H1 (cell line): ENCODE measurements around the gene LAYN. TPM values are rescaled to one million over a fixed set of nuclear protein-coding genes. Genes with fewer than 3 reads are reported as not detected.

Source experiments
- ASH2L ChIP-seq: fragments of 200-600, 300-600 bp; sonication (generic); IDR thresholded peaks from one replicate; pipeline ENCODE4 v1.7.1; 2017; ENCODE audit warnings: low read length
- BCL11A ChIP-seq, 2 experiments: IDR thresholded peaks; one replicate each; pipeline ENCODE4 v1.6.1; 2011; ENCODE audit warnings: low read depth in 2 of 2, low read length in 2 of 2, mild to moderate bottlenecking in 2 of 2
- CHD1 ChIP-seq: IDR thresholded peaks from 2 replicates; pipeline ENCODE4 v1.6.1; 2012; ENCODE audit warnings: low read depth, low read length, improper control_type of control experiment
- E2F6 ChIP-seq: IDR thresholded peaks from 2 replicates; pipeline ENCODE4 v1.6.1; 2012; ENCODE audit warnings: inconsistent platforms
- EP300 ChIP-seq, 2 experiments: IDR thresholded peaks; 1 replicate in 1 of 2; 2 replicates in 1 of 2; pipeline ENCODE4 v1.6.1; 2011 to 2012; ENCODE audit warnings: low read depth in 2 of 2, low read length in 2 of 2, mild to moderate bottlenecking in 2 of 2, borderline replicate concordance in 1 of 2, inconsistent platforms in 1 of 2, moderate library complexity in 1 of 2
- EZH2 ChIP-seq: fragments of 200-600 bp; sonication (generic); IDR thresholded peaks from 2 replicates; pipeline ENCODE4 v1.7.1; 2012; ENCODE audit warnings: low read depth, mild to moderate bottlenecking, moderate library complexity, low read length, inconsistent platforms; ENCODE audit not compliant: severe bottlenecking
- KDM1A ChIP-seq: fragments of 200-600, 300-600 bp; sonication (generic); IDR thresholded peaks from 2 replicates; pipeline ENCODE4 v1.7.1; 2016; ENCODE audit warnings: mild to moderate bottlenecking, low read length, borderline replicate concordance
- KDM4A ChIP-seq: IDR thresholded peaks from one replicate; pipeline ENCODE4 v1.7.1; 2012; ENCODE audit warnings: low read depth, mild to moderate bottlenecking, moderate library complexity, low read length, inconsistent platforms; ENCODE audit not compliant: severe bottlenecking
- POLR2A ChIP-seq, 2 experiments: IDR thresholded peaks; 1 replicate in 1 of 2; 2 replicates in 1 of 2; pipeline ENCODE4 v1.6.1; 2011; ENCODE audit warnings: low read depth in 2 of 2, low read length in 2 of 2, mild to moderate bottlenecking in 2 of 2; ENCODE audit errors: control extremely low read depth in 1 of 2
- RAD21 ChIP-seq, 2 experiments: IDR thresholded peaks in 1 of 2; conservative IDR thresholded peaks in 1 of 2; 2 replicates each; pipeline ENCODE4 v1.6.1; 2011; ENCODE audit warnings: low read depth in 2 of 2, low read length in 2 of 2, improper control_type of control experiment in 1 of 2, inconsistent platforms in 1 of 2, mild to moderate bottlenecking in 1 of 2, moderate library complexity in 1 of 2
- SIN3A ChIP-seq, 2 experiments: IDR thresholded peaks in 1 of 2; conservative IDR thresholded peaks in 1 of 2; 2 replicates each; pipeline ENCODE4 v1.6.1; 2011 to 2012; ENCODE audit warnings: low read length in 2 of 2, improper control_type of control experiment in 1 of 2, low read depth in 1 of 2, mild to moderate bottlenecking in 1 of 2
- SP1 ChIP-seq: IDR thresholded peaks from 2 replicates; pipeline ENCODE4 v1.6.1; 2011; ENCODE audit warnings: low read depth, low read length
- SP4 ChIP-seq: IDR thresholded peaks from 2 replicates; pipeline ENCODE4 v1.6.1; 2012; ENCODE audit warnings: low read length, inconsistent platforms
- SRF ChIP-seq: IDR thresholded peaks from 2 replicates; pipeline ENCODE4 v1.6.1; 2011; ENCODE audit warnings: mild to moderate bottlenecking, low read depth, low read length, moderate library complexity
- TAF7 ChIP-seq: optimal IDR thresholded peaks from 2 replicates; pipeline ENCODE3; 2011; ENCODE audit warnings: low read depth, mild to moderate bottlenecking, inconsistent platforms, low read length, moderate library complexity, borderline replicate concordance
- TBP ChIP-seq: IDR thresholded peaks from 2 replicates; pipeline ENCODE4 v1.6.1; 2011; ENCODE audit warnings: low read depth, low read length, improper control_type of control experiment
- TEAD4 ChIP-seq: IDR thresholded peaks from 2 replicates; pipeline ENCODE4 v1.6.1; 2012; ENCODE audit warnings: low read depth, low read length, inconsistent platforms, mixed read lengths
- polyA plus RNA-seq, 7 experiments: library from polyadenylated mRNA; depleted of rRNA in 3 of 7; stranded (reverse) in 5 of 7; unstranded in 2 of 7; fragments of >200 nt in 5 of 7; fragments of 200-250 nt in 2 of 7; gene quantifications; 1 replicate in 5 of 7; 2 replicates in 1 of 7; 4 replicates in 1 of 7; pipeline versions ENCODE4 v1.2.1 to v1.2.3, GENCODE V29; 2011 to 2013; ENCODE audit warnings: missing spikeins in 2 of 7, mixed read lengths in 2 of 7
- total RNA-seq: library from RNA; stranded (reverse); fragmentation: NEBNext Ultra II Directional; extraction: Animal tissue kit (Norgen Biotek cat#: 25700); gene quantifications from 2 replicates; pipeline ENCODE4 v1.2.1, GENCODE V29; 2021
- TF ChIP-seq, protein P1 (sequence below), 3 experiments: IDR thresholded peaks; 1 replicate in 2 of 3; 2 replicates in 1 of 3; pipeline versions ENCODE4 v1.5.1 to v1.6.1; 2011; ENCODE audit warnings: low read length in 3 of 3, mild to moderate bottlenecking in 3 of 3, inconsistent platforms in 2 of 3, low read depth in 1 of 3, moderate library complexity in 1 of 3; ENCODE audit not compliant: insufficient read depth in 1 of 3; ENCODE audit errors: control extremely low read depth in 1 of 3
- TF ChIP-seq, protein P2 (sequence below): IDR thresholded peaks from 2 replicates; pipeline ENCODE4 v1.6.1; 2012; ENCODE audit warnings: inconsistent platforms

Gene LAYN
- total and polyA plus RNA-seq, 2 of the 8 experiments (the other 6 are each of a cell fraction or from before 2014, with no cell fraction given): 4.2 to 9.3 TPM

- TF ChIP-seq, protein P1, sequence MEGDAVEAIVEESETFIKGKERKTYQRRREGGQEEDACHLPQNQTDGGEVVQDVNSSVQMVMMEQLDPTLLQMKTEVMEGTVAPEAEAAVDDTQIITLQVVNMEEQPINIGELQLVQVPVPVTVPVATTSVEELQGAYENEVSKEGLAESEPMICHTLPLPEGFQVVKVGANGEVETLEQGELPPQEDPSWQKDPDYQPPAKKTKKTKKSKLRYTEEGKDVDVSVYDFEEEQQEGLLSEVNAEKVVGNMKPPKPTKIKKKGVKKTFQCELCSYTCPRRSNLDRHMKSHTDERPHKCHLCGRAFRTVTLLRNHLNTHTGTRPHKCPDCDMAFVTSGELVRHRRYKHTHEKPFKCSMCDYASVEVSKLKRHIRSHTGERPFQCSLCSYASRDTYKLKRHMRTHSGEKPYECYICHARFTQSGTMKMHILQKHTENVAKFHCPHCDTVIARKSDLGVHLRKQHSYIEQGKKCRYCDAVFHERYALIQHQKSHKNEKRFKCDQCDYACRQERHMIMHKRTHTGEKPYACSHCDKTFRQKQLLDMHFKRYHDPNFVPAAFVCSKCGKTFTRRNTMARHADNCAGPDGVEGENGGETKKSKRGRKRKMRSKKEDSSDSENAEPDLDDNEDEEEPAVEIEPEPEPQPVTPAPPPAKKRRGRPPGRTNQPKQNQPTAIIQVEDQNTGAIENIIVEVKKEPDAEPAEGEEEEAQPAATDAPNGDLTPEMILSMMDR (IDR thresholded peaks at IDR 0.05; ENCODE audit: control extremely low read depth in 1 of 3, insufficient read depth in 1 of 3, low read depth in 1 of 3, low read length in 3 of 3): peak; percentile 93 to 97 (median 96)
- 0 out of 2 replicates have a peak, but pooled peaks have one; percentile 33 for TF ChIP-seq SP1
- TF ChIP-seq TEAD4: peak; percentile 41
- TF ChIP-seq SRF: no peak
- peak; percentile 83 for TF ChIP-seq KDM4A
- peak in 1 of 2 experiments; percentile 77; a peak in 2 of 4 replicates for TF ChIP-seq SIN3A (conservative IDR thresholded peaks at IDR 0.05 in 1 of 2, IDR thresholded peaks at IDR 0.05 in 1 of 2; ENCODE audit: low read depth in 1 of 2, low read length in 2 of 2)
- TF ChIP-seq EZH2: peak; percentile 14
- 0 out of 3 replicates have a peak, but pooled peaks of 1 of the 2 experiments have one; percentile 53 for TF ChIP-seq POLR2A (IDR thresholded peaks at IDR 0.05; ENCODE audit: control extremely low read depth in 1 of 2, low read depth in 2 of 2, low read length in 2 of 2)
- TF ChIP-seq E2F6: peak; percentile 90
- TF ChIP-seq BCL11A (IDR thresholded peaks at IDR 0.05; ENCODE audit: low read depth in 2 of 2, low read length in 2 of 2): no peak
- TF ChIP-seq, protein P2, sequence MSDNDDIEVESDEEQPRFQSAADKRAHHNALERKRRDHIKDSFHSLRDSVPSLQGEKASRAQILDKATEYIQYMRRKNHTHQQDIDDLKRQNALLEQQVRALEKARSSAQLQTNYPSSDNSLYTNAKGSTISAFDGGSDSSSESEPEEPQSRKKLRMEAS: peak; percentile 69
- peak in 1 of 2 experiments; percentile 39; a peak in 1 of 3 replicates for TF ChIP-seq EP300 (IDR thresholded peaks at IDR 0.05; ENCODE audit: borderline replicate concordance in 1 of 2, low read depth in 2 of 2, low read length in 2 of 2)
- no peak for TF ChIP-seq KDM1A
- 0 out of 2 replicates have a peak, but pooled peaks have one; percentile 42 for TF ChIP-seq SP4
- TF ChIP-seq RAD21 (IDR thresholded peaks at IDR 0.05 in 1 of 2, conservative IDR thresholded peaks at IDR 0.05 in 1 of 2; ENCODE audit: low read depth in 2 of 2, low read length in 2 of 2): peak; percentile 99
- no peak for TF ChIP-seq TAF7
- TF ChIP-seq CHD1: no peak
- TF ChIP-seq ASH2L: peak; percentile 70
- no peak for TF ChIP-seq TBP
These were observed 61.7 kb downstream of the LAYN start, which contains the start of gene SIK2 (continued) for GRCh38 chr11:111601979-111602864.
